Measurements from ENCODE around the gene UCHL5.
"Not testable (repeated sequence)": the region's sequence is repeated elsewhere in the genome, so short reads cannot be mapped to it uniquely, and the experiment has no call there.

The UCHL5 gene

GRCh38 chr1:193062698-193063463 lies 3.7 kb upstream of the UCHL5 start:
- DNase-seq = no peak

GRCh38 chr1:193060938-193061337 lies 1.8 kb upstream of the UCHL5 start:
- DNase-seq = no peak

GRCh38 chr1:193060406-193060805 lies 1.2 kb upstream of the UCHL5 start:
- DNase-seq = no peak

DNA sequence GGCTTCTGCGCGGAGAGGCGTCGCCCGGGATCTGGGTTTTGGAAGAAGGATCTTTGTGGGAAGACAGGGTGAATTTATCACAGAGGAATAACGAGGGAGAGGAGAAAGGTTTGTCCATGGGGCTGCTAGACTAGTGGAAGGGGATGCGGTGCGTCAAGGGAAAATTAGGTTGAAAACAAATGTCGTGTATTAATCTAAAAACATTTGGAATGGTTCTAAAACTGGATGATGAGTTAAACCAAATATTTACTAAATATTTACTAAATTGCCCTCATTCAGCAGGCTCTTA lies 899 bp upstream of the UCHL5 start:
- no peak for DNase-seq

DNA sequence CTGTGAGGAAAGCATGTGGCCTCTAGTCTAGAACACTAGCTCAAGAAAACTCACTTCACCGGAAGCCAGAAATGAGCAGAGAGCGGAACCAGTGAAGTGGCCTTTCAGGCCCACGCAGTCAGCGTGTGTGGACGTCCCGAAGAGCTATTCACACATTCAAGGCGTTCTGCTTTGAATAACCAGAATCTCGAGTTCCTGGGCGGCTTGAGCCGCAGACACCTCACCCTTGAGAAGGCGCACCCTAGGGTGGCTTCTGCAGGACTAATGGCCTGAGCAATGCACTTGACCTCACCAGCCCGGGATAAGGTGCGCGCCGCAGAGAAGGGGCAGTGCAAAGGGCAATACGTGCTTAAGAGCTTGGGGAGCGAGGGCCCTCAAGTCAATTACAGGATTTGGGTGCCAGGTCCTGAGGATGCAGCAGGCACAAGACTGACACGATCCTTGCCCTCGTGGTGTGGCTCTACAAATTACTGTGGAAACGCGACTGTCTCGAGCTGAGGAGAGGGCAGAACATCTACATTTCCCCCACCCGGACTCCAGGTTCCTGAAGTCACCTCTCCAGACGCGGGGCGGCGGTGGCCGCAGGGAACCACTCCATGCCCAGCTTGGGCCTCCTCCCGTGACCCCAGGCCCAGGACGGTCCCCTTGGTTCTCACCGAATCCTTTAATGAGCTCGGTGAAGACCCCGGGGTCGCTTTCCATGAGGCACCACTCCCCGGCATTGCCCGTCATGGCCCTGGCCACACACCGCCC lies 455 bp downstream of the UCHL5 start:
- peak; percentile 41 for DNase-seq

- no peak for DNase-seq
These were observed 4.9 kb downstream of the UCHL5 start for GRCh38 chr1:193054169-193054675.

GRCh38 chr1:193048913-193049312 lies 10.2 kb downstream of the UCHL5 start:
- DNase-seq = not testable (repeated sequence)

DNA sequence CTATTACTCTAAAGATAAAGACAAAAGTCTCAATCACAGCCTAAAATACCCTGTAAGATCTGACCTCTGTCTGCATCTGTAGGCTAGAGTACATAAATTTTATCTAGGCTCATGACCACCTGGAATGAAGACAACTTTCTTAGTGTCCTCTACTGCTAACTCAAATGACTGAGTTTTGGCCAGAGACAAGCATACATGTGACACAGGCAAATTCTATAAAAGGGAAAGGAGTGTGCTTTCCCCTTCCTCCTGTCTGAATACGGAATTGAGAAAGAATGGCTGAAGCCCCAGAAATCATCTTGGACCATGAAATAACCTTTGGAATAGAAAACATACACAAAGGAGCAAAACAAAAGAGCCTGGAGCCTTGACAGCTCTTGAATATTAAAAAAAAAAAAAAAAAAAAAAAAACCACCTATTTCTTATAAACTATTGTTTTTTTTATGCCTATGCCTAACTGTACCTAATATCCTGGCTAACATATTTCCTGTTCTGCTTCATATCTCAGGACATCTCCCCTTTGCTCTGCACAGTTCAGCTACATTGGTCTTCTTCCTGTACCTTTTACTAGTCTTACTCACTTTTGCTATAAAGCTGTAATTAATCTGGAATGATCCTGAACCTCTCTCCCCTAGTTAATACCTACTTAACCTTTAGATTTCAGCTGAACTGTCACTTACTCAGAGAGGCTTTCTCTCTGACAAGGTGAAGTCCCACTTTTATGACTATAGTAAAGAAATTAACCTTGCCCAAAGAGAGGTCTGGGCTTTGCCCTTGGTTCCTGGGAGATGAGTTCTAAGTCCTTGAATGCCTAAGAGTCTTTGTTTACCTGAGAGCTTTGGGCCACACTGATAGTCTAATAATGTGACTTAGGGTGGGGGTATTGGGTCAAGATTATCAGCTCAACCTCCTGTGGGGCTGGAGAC lies 16.1 kb downstream of the UCHL5 start:
- no peak for DNase-seq

- DNase-seq = no peak
These were observed 19.1 kb downstream of the UCHL5 start for GRCh38 chr1:193040011-193040410.

GRCh38 chr1:193036337-193037047 lies 22.7 kb downstream of the UCHL5 start:
- DNase-seq = no peak

DNA sequence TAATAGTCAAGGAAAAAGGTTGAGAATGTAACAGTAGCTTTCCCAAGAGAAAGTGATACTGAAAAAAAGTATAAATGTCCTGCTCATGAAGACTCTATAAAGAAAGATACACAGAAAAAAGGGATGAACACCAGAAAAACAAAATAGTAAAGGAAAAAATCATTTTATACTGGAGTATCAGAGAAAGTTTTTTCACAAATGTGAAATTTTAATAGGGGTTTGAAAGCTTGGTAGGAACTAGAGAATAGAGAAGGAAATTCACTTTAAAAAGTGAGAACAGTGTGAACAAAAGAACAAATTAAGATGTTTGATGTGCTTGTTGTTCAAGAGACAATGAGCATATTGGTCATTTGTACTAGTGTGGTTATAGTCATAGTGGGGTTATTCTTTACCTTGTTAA lies 25.6 kb downstream of the UCHL5 start:
- DNase-seq = no peak

- not testable (repeated sequence) for DNase-seq
These were observed 26.3 kb downstream of the UCHL5 start for GRCh38 chr1:193032643-193033427.

GRCh38 chr1:193031431-193031830 lies 27.7 kb downstream of the UCHL5 start:
- no peak for DNase-seq

- no peak for DNase-seq
These were observed 28.9 kb downstream of the UCHL5 start for GRCh38 chr1:193030280-193030679.

DNA sequence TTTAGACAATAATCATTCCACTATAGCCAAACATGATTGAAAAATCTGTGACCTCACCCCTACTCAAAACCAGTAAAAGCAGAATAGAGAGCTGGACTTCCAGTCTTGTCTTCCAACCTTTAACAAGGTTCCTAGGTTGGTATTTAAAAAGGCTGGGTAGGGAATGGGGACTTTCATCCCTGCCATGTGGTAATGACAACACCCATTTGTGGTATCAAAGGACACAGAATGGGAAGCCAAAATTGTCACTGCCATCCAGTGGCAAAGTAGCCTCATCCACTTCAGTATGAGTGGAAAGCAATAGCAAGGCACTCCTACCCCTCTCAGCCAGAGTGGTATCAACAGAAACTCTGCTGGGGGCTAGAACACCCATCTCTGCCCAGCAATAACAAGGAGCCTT lies 33.9 kb downstream of the UCHL5 start:
- DNase-seq = no peak

GRCh38 chr1:193019442-193020026 lies 39.6 kb downstream of the UCHL5 start:
- no peak for DNase-seq

GRCh38 chr1:193016788-193017187 lies 42.4 kb downstream of the UCHL5 start:
- DNase-seq = no peak

DNA sequence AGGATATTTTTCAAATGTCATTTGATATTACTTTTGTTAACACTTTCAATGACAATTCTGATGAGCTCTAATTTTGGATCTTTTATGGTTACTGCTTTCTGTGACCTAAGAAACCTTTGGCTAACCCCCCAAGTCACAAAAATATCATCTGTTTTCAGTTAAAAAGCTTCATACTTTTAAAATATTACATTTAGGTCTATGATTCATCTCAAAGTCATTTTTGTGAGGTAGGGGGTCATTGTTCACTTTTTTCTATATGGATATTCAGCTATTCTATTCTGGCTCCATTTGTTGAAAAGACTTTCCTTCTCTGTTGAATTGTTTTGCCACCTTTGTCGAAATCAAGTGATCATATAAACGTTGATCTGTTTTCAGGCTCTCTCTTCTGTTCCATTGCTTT lies 44.8 kb downstream of the UCHL5 start:
- DNase-seq = no peak

GRCh38 chr1:193013707-193014106 lies 45.5 kb downstream of the UCHL5 start:
- no peak for DNase-seq

- no peak for DNase-seq
These were observed 46.2 kb downstream of the UCHL5 start for GRCh38 chr1:193013005-193013404.

- no peak for DNase-seq
These were observed 47.8 kb downstream of the UCHL5 start for GRCh38 chr1:193011406-193011805.
